Measurements from ENCODE around the gene MRPL14.

The MRPL14 gene

GRCh38 chr6:44066394-44067172 is 60.7 kb downstream of the MRPL14 start:
- DNase-seq (ENCODE audit: low read depth, low spot score): no peak

GRCh38 chr6:44065443-44066140 is 61.7 kb downstream of the MRPL14 start:
- no peak for DNase-seq (ENCODE audit: low read depth, low spot score)

- no peak for DNase-seq (ENCODE audit: low read depth, low spot score)
Observed at GRCh38 chr6:44064948-44065272, 62.3 kb downstream of the MRPL14 start.

- DNase-seq (ENCODE audit: low read depth, low spot score): no peak
Observed at GRCh38 chr6:44064089-44064947, 62.9 kb downstream of the MRPL14 start.

GRCh38 chr6:44063561-44064059 is 63.6 kb downstream of the MRPL14 start:
- DNase-seq (ENCODE audit: low read depth, low spot score): no peak
